ENCODE measurements around the gene COL23A1. TPM values are rescaled to one million over a fixed set of nuclear protein-coding genes. Genes with fewer than 3 reads are reported as not detected.

COL23A1 gene
- total RNA-seq, 1 experiment from 2014 or later, result 0.18 TPM

- H3K4me3 Mint-ChIP-seq (ENCODE audit: unreplicated experiment), result no peak overlapping the region
- no peak for DNase-seq
- ChIA-PET CTCF (no interaction called here), POLR2A (interaction anchor here (1.1 kb wide), 1 partner anchor 10 kb away, joined by 7 read pairs; the partner anchor contains the start of gene HNRNPAB)
- Histone ChIP-seq H3K4me1 (no peaks in the 10 kb centered on the region), H3K4me3 (ENCODE audit: low read depth, low read length) (no peak overlapping the region), H3K9me3 (no peaks in the 10 kb centered on the region), H3K36me3 (ENCODE audit: control insufficient read depth, insufficient read depth, low read length) (peaks cover 8% of the 10 kb centered on the region), H3K27me3 (replicated peaks; ENCODE audit: control insufficient read depth, insufficient read depth, low read length) (no peaks in the 10 kb centered on the region)
- no peak for TF ChIP-seq CTCF (IDR thresholded peaks at IDR 0.05; ENCODE audit: insufficient read depth in 1 of 2, low read depth in 1 of 2, low read length in 1 of 2, severe bottlenecking in 1 of 2, unreplicated experiment in 1 of 2)
- H3K9me3 Mint-ChIP-seq (ENCODE audit: unreplicated experiment), result no peaks in the 10 kb centered on the region
- no peaks in the 10 kb centered on the region for H3K27me3 Mint-ChIP-seq (ENCODE audit: insufficient read depth, unreplicated experiment)
- peak overlapping the region; percentile 24 for H3K27ac Mint-ChIP-seq (ENCODE audit: unreplicated experiment)
- intact Hi-C loops (cut with micrococcal nuclease; ENCODE audit: unreplicated experiment), result no loop called here
- peaks cover 98% of the 10 kb centered on the region for H3K36me3 Mint-ChIP-seq (ENCODE audit: insufficient read depth, unreplicated experiment)
- BruUV-seq (replicated peaks), result no TSS peak
- peaks cover 7% of the 10 kb centered on the region for H3K4me1 Mint-ChIP-seq (ENCODE audit: low read depth, unreplicated experiment)
These were observed 375.9 kb downstream of the COL23A1 start for GRCh38 chr5:178214160-178214803.

- Mint-ChIP-seq H3K9me3 (ENCODE audit: unreplicated experiment) (no peaks in the 10 kb centered on the region), H3K27ac (ENCODE audit: unreplicated experiment) (peak overlapping the region; percentile 18)
- no TSS peak for BruUV-seq (replicated peaks)
These were observed 376.4 kb downstream of the COL23A1 start for GRCh38 chr5:178213748-178214151.

GRCh38 chr5:178213003-178213461 is 377.2 kb downstream of the COL23A1 start:
- Mint-ChIP-seq H3K4me3 (ENCODE audit: unreplicated experiment) (no peak overlapping the region), H3K4me1 (ENCODE audit: low read depth, unreplicated experiment) (peaks cover 7% of the 10 kb centered on the region), H3K27ac (ENCODE audit: unreplicated experiment) (peak overlapping the region; percentile 18), H3K9me3 (ENCODE audit: unreplicated experiment) (no peaks in the 10 kb centered on the region), H3K36me3 (ENCODE audit: insufficient read depth, unreplicated experiment) (peaks cover 98% of the 10 kb centered on the region), H3K27me3 (ENCODE audit: insufficient read depth, unreplicated experiment) (no peaks in the 10 kb centered on the region)
- Histone ChIP-seq H3K4me1 (no peaks in the 10 kb centered on the region), H3K36me3 (ENCODE audit: control insufficient read depth, insufficient read depth, low read length) (peaks cover 11% of the 10 kb centered on the region), H3K4me3 (ENCODE audit: low read depth, low read length) (no peak overlapping the region), H3K9me3 (no peaks in the 10 kb centered on the region), H3K27me3 (replicated peaks; ENCODE audit: control insufficient read depth, insufficient read depth, low read length) (no peaks in the 10 kb centered on the region)
- no peak for TF ChIP-seq CTCF (IDR thresholded peaks at IDR 0.05; ENCODE audit: insufficient read depth in 1 of 2, low read depth in 1 of 2, low read length in 1 of 2, severe bottlenecking in 1 of 2, unreplicated experiment in 1 of 2)
- BruUV-seq (replicated peaks), result no TSS peak
- POLR2A ChIA-PET, result interaction anchor here (1.0 to 1.1 kb wide), 2 partner anchors 9 kb away, joined by 3 to 7 read pairs; partner anchors contain the start of gene HNRNPAB
- CTCF ChIA-PET, result interaction anchor here (0.6 kb wide), 1 partner anchor 19 kb away, joined by 3 read pairs; the partner anchor contains the start of gene PHYKPL
- intact Hi-C loops (cut with micrococcal nuclease; ENCODE audit: unreplicated experiment), result no loop called here
- no peak for DNase-seq

More at GRCh38 chr5:178213748-178214151, 376.4 kb downstream of the COL23A1 start:
- TF ChIP-seq CTCF (IDR thresholded peaks at IDR 0.05; ENCODE audit: insufficient read depth in 1 of 2, low read depth in 1 of 2, low read length in 1 of 2, severe bottlenecking in 1 of 2, unreplicated experiment in 1 of 2), result no peak
- CTCF ChIA-PET, result interaction anchor here (0.6 kb wide), 1 partner anchor 19 kb away, joined by 3 read pairs; the partner anchor contains the start of gene PHYKPL
- intact Hi-C loops (cut with micrococcal nuclease; ENCODE audit: unreplicated experiment), result no loop called here
- POLR2A ChIA-PET, result interaction anchor here (1.1 kb wide), 1 partner anchor 9 kb away, joined by 7 read pairs; the partner anchor contains the start of gene HNRNPAB
- no peak for DNase-seq
- Histone ChIP-seq H3K4me1 (no peaks in the 10 kb centered on the region), H3K9me3 (no peaks in the 10 kb centered on the region), H3K4me3 (ENCODE audit: low read depth, low read length) (no peak overlapping the region), H3K27me3 (replicated peaks; ENCODE audit: control insufficient read depth, insufficient read depth, low read length) (no peaks in the 10 kb centered on the region), H3K36me3 (ENCODE audit: control insufficient read depth, insufficient read depth, low read length) (peaks cover 11% of the 10 kb centered on the region)
- Mint-ChIP-seq H3K4me1 (ENCODE audit: low read depth, unreplicated experiment) (peaks cover 7% of the 10 kb centered on the region), H3K4me3 (ENCODE audit: unreplicated experiment) (no peak overlapping the region), H3K27me3 (ENCODE audit: insufficient read depth, unreplicated experiment) (no peaks in the 10 kb centered on the region), H3K36me3 (ENCODE audit: insufficient read depth, unreplicated experiment) (peaks cover 98% of the 10 kb centered on the region)

Data from Caco-2 (cell line).